ENCODE data around the gene ZC3H4. TPM values are rescaled to one million over a fixed set of nuclear protein-coding genes. Genes with fewer than 3 reads are reported as not detected.
A peak's percentile ranks its signal among the peaks of the same experiment; 100 is the strongest.

ZC3H4 gene
- total and polyA plus RNA-seq, 9 of the 15 experiments (the other 6 are each of a cell fraction or from before 2014, with no cell fraction given) = 2.2 to 75.6 (median 18.3) TPM

GRCh38 chr19:47109541-47110375, 3.8 kb downstream of the ZC3H4 start (continued):
- TF ChIP-seq GTF2A2 (tag; IDR thresholded peaks at IDR 0.05) = no peak
- no peak for TF ChIP-seq ADNP (tag; IDR thresholded peaks at IDR 0.05)
- no peak for TF ChIP-seq SNAPC5 (CRISPR knock-in tag; IDR thresholded peaks at IDR 0.05)
- no peak for TF ChIP-seq SLC30A9 (CRISPR knock-in tag; IDR thresholded peaks at IDR 0.05)
- no peak for TF ChIP-seq RUNX1 (IDR thresholded peaks at IDR 0.05; ENCODE audit: low read depth)
- TF ChIP-seq RCOR1 (IDR thresholded peaks at IDR 0.05; ENCODE audit: borderline replicate concordance in 1 of 2, low read depth in 2 of 2, low read length in 2 of 2) = no peak
- TF ChIP-seq SRSF9 (IDR thresholded peaks at IDR 0.05; ENCODE audit: borderline replicate concordance, low read depth, low read length) = no peak
- no peak for TF ChIP-seq ZNF696 (CRISPR knock-in tag; conservative IDR thresholded peaks at IDR 0.05)
- no peak for TF ChIP-seq ZNF511 (CRISPR knock-in tag; IDR thresholded peaks at IDR 0.05)
- peak; percentile 80 for TF ChIP-seq BRD9 (IDR thresholded peaks at IDR 0.05; ENCODE audit: low read depth, partially characterized antibody)
- TF ChIP-seq SIRT6 (IDR thresholded peaks at IDR 0.05; ENCODE audit: low read depth, low read length) = no peak
- TF ChIP-seq ZNF589 (CRISPR knock-in tag; IDR thresholded peaks at IDR 0.05; ENCODE audit: low read depth) = peak; percentile 42; the same call in 1 of the 2 replicates
- TF ChIP-seq ZNF408 (CRISPR knock-in tag; IDR thresholded peaks at IDR 0.05; ENCODE audit: low read depth) = no peak
- TF ChIP-seq CCNT2 (IDR thresholded peaks at IDR 0.05; ENCODE audit: borderline replicate concordance, extremely low read depth, insufficient read length, low read depth, low read length) = no peak
- peak; percentile 95 to 97 for TF ChIP-seq FOXK2 (conservative IDR thresholded peaks at IDR 0.05 in 1 of 2, IDR thresholded peaks at IDR 0.05 in 1 of 2; ENCODE audit: low read depth in 2 of 2)
- TF ChIP-seq POU5F1 (IDR thresholded peaks at IDR 0.05; ENCODE audit: borderline replicate concordance, low read depth, low read length, partially characterized antibody) = no peak
- TF ChIP-seq ETS1 (conservative IDR thresholded peaks at IDR 0.05; ENCODE audit: control insufficient read depth, low read depth, low read length) = no peak
- no peak for TF ChIP-seq TFE3 (CRISPR knock-in tag; IDR thresholded peaks at IDR 0.05)
- TF ChIP-seq MCM3 (IDR thresholded peaks at IDR 0.05) = no peak
- no peak for TF ChIP-seq MEF2A (IDR thresholded peaks at IDR 0.05; ENCODE audit: control insufficient read depth, low read depth, low read length)
- no peak for TF ChIP-seq NELFE (IDR thresholded peaks at IDR 0.05; ENCODE audit: insufficient read depth, insufficient read length)
- TF ChIP-seq ZNF586 (CRISPR knock-in tag; conservative IDR thresholded peaks at IDR 0.05) = no peak
- no peak for TF ChIP-seq FOXO4 (CRISPR knock-in tag; IDR thresholded peaks at IDR 0.05)
- no peak; the same call in 1 of the 2 replicates for TF ChIP-seq ZEB2 (IDR thresholded peaks at IDR 0.05)
